Type B pancreatic cell (in vitro differentiated cells): Measurements from ENCODE around the gene SLC43A3. TPM values are rescaled to one million over a fixed set of nuclear protein-coding genes. Genes with fewer than 3 reads are reported as not detected.
A peak's percentile ranks its signal among the peaks of the same experiment; 100 is the strongest.

Experiments
- DNase-seq: peaks from one replicate; pipeline ENCODE4 v3.0.0; 2021; ENCODE audit warnings: mixed read lengths; ENCODE audit not compliant: unreplicated experiment; ENCODE audit errors: extremely low spot score
- H3K27ac Mint-ChIP-seq: 2 replicates; pipeline ENCODE4 v1.8.0; 2021; ENCODE audit warnings: mild to moderate bottlenecking, mixed read lengths
- H3K27me3 Mint-ChIP-seq: 2 replicates; pipeline ENCODE4 v1.8.0; 2021; ENCODE audit warnings: mixed read lengths
- H3K36me3 Mint-ChIP-seq: 2 replicates; pipeline ENCODE4 v1.8.0; 2021; ENCODE audit warnings: mixed read lengths
- H3K4me1 Mint-ChIP-seq: one replicate; pipeline ENCODE4 v1.8.0; 2021; ENCODE audit warnings: mixed read lengths; ENCODE audit not compliant: unreplicated experiment
- H3K4me3 Mint-ChIP-seq: 2 replicates; pipeline ENCODE4 v1.8.0; 2021; ENCODE audit warnings: mild to moderate bottlenecking, mixed read lengths
- H3K9me3 Mint-ChIP-seq: 2 replicates; pipeline ENCODE4 v1.8.0; 2021; ENCODE audit warnings: mixed read lengths
- total RNA-seq: library from RNA; stranded (reverse); gene quantifications from 2 replicates; pipeline ENCODE4 v1.2.1, GENCODE V29; 2021; ENCODE audit warnings: low replicate concordance
- TF ChIP-seq, protein P1 (sequence below): fragments of 200-600 bp; sonication (generic); conservative IDR thresholded peaks from 2 replicates; pipeline ENCODE4 v1.5.0; 2021; ENCODE audit warnings: antibody characterized with exemption, mild to moderate bottlenecking

Gene SLC43A3
- total RNA-seq, 1 donor from 2014 or later: 20.4 TPM

DNA sequence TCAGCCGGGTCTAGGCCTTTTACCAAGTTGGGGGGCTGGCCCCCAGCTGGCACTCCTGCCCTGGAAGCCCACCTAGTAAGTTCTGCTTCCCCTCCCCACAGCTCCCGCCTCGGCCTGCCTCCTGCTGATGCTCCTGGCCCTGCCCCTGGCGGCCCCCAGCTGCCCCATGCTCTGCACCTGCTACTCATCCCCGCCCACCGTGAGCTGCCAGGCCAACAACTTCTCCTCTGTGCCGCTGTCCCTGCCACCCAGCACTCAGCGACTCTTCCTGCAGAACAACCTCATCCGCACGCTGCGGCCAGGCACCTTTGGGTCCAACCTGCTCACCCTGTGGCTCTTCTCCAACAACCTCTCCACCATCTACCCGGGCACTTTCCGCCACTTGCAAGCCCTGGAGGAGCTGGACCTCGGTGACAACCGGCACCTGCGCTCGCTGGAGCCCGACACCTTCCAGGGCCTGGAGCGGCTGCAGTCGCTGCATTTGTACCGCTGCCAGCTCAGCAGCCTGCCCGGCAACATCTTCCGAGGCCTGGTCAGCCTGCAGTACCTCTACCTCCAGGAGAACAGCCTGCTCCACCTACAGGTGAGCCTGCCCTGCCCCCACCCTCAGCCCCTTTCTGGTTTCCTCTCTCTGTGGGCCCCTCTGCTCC lies 40.7 kb upstream of the SLC43A3 start:
- H3K27me3 Mint-ChIP-seq: peaks cover 49% of the 10 kb centered on the region

DNA sequence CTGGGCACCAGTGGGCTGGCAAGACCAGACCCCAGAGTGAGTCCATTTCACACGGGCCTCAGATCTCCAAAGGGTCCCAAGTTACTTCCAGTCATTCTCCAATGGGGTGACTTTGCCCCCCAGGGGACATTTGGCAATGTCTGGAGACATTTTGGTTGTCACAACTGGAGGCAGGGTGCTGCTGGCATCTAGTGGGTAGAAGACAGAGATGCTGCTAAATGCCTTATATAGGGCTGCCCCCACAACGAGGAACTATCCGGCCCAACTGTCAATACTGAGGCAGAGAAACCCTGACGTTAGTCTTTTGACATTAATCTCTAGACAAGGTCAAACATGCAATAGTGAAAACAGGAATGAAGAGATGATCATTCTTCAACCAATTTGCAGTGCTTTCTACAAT lies 39.8 kb upstream of the SLC43A3 start:
- Mint-ChIP-seq H3K27ac (no peak overlapping the region), H3K4me3 (no peak overlapping the region), H3K4me1 (peaks cover 10% of the 10 kb centered on the region), H3K27me3 (peaks cover 53% of the 10 kb centered on the region), H3K36me3 (no peaks in the 10 kb centered on the region), H3K9me3 (no peaks in the 10 kb centered on the region)
- DNase-seq: no peak
- TF ChIP-seq, protein P1, sequence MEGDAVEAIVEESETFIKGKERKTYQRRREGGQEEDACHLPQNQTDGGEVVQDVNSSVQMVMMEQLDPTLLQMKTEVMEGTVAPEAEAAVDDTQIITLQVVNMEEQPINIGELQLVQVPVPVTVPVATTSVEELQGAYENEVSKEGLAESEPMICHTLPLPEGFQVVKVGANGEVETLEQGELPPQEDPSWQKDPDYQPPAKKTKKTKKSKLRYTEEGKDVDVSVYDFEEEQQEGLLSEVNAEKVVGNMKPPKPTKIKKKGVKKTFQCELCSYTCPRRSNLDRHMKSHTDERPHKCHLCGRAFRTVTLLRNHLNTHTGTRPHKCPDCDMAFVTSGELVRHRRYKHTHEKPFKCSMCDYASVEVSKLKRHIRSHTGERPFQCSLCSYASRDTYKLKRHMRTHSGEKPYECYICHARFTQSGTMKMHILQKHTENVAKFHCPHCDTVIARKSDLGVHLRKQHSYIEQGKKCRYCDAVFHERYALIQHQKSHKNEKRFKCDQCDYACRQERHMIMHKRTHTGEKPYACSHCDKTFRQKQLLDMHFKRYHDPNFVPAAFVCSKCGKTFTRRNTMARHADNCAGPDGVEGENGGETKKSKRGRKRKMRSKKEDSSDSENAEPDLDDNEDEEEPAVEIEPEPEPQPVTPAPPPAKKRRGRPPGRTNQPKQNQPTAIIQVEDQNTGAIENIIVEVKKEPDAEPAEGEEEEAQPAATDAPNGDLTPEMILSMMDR: no peak

More for the DNA sequence above, 40.7 kb upstream of the SLC43A3 start:
- no peak for DNase-seq
- Mint-ChIP-seq H3K36me3 (no peaks in the 10 kb centered on the region), H3K27ac (no peak overlapping the region), H3K4me3 (no peak overlapping the region), H3K9me3 (no peaks in the 10 kb centered on the region), H3K4me1 (peaks cover 10% of the 10 kb centered on the region)
- TF ChIP-seq, protein P1: no peak

DNA sequence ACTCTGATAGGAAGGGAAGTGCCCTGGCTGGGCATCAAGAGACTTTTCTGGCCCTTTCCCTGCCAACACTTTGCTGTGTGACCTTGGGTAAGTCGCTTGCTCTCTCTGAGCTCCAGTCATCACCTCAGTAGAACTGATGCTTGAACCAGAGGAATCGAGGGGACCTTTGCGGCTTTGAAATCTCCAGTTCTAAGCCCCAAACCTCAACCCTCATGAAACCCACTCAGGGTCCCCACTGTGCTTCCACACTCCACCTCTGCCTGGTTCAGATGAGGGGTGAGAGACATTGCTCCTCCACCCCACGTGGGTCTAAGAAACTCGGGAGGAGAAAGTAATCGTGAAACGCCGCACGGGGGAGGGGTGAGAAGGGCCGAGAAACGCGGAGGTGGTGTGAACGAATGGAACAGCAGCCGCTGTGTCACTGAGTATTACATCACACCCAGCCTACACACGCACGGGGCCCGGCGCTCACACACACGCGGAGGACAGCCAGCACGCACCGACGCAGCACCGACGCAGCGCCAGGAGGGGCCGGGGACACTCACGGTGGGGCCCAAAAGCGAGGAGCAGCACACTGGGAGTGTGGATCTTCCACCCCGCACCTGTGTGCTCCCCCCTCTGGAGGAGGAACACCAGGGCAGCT lies 37.7 kb upstream of the SLC43A3 start:
- no peak overlapping the region for H3K4me3 Mint-ChIP-seq
- TF ChIP-seq, protein P1: no peak
- peaks cover 15% of the 10 kb centered on the region for H3K4me1 Mint-ChIP-seq
- H3K9me3 Mint-ChIP-seq: no peaks in the 10 kb centered on the region
- no peak for DNase-seq
- peaks cover 63% of the 10 kb centered on the region for H3K27me3 Mint-ChIP-seq
- no peaks in the 10 kb centered on the region for H3K36me3 Mint-ChIP-seq
- H3K27ac Mint-ChIP-seq: no peak overlapping the region

DNA sequence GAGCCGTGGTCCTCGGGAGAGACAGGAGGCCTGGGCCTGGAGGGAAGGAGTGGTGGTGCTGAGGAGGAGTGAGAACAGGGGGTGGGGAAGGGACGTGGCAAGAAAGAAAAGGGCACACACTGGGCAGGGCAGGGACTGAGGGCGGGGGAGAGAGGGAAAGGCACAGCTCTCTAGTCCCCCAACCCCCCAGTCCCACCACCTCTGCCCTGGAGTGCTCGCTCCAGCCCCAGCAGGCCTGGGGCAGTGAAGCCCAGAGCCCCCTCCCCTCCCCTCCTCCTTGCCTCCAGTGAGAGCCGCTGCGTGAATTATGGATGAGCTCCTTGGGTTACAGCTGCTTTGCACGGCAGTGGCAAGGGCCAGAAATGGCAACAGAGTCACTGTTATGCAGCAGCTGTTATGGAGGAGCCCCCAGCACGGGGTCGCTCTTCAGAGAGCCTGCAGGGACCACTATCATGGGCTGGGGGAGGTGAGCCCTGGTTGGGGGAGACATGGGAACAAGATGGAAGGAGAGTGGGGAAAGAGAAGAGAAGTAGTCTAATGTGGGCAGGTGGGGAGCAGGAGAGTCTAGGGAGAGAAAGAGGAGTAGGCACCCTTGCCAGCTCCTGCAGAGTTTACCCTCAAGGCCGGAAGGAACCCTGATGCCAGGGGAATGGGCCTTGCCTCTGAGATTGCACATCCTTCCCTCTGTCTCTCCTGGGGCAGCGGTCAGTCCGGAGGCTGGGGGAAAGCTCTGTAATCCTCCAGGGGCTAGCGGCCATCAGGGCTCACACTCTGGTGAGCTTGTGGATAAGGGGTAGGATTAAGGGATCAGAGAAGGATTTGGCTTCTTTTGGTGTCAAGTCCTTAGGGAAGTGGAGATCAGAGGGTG lies 37.0 kb upstream of the SLC43A3 start:
- H3K4me1 Mint-ChIP-seq: peaks cover 20% of the 10 kb centered on the region
- TF ChIP-seq, protein P1: no peak
- H3K9me3 Mint-ChIP-seq: no peaks in the 10 kb centered on the region
- H3K36me3 Mint-ChIP-seq: no peaks in the 10 kb centered on the region
- H3K27ac Mint-ChIP-seq: no peak overlapping the region
- DNase-seq: no peak
- H3K27me3 Mint-ChIP-seq: peaks cover 66% of the 10 kb centered on the region
- no peak overlapping the region for H3K4me3 Mint-ChIP-seq

DNA sequence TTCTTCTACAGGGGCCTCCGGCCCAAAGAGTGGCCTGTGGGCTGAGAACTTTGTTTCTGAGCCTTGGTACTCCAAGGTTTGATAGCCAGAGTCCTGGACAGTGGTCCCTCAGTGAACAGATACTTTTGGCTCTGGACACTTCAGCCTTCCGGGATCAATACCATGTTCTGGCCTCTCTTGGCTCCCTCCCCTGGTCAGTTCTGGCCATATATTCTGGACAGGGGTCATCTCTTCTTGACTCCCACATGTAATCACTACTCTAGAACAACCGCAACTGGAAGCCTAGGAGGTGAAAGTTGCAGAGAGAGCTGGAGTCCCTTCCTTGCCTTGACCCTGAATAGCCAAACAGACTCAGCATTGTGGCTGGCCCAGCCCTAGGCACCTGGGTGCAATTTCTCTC lies 35.7 kb upstream of the SLC43A3 start:
- peaks cover 65% of the 10 kb centered on the region for H3K27me3 Mint-ChIP-seq
- TF ChIP-seq, protein P1: no peak

More for the DNA sequence above, 35.7 kb upstream of the SLC43A3 start:
- peaks cover 25% of the 10 kb centered on the region for H3K4me1 Mint-ChIP-seq
- H3K27ac Mint-ChIP-seq: no peak overlapping the region
- DNase-seq: no peak
- peak overlapping the region; percentile 65 for H3K4me3 Mint-ChIP-seq
- no peaks in the 10 kb centered on the region for H3K36me3 Mint-ChIP-seq
- no peaks in the 10 kb centered on the region for H3K9me3 Mint-ChIP-seq
